ENCODE data around the gene TCF25. TPM values are rescaled to one million over a fixed set of nuclear protein-coding genes. Genes with fewer than 3 reads are reported as not detected.
A peak's percentile ranks its signal among the peaks of the same experiment; 100 is the strongest.
"Not testable (repeated sequence)": the region's sequence is repeated elsewhere in the genome, so short reads cannot be mapped to it uniquely, and the experiment has no call there.

The TCF25 gene
- 196 and 244 TPM in 2 replicates for total RNA-seq (2022)
- Bru-seq, nascent RNA: percentile 75 among the genes with signal in this experiment
- percentile 81 among the genes with signal in this experiment for BruChase-seq, experiment 1, labeled RNA remaining after a 2-hour chase
- percentile 86 among the genes with signal in this experiment for BruChase-seq, experiment 2, labeled RNA remaining after a 6-hour chase
- long read RNA-seq, transcript TCF25-201 (18 exons, 2,233 nt): major isoform, 56 of 119 reads
- long read RNA-seq, partial matches to known transcripts: 12 of 119 reads
- long read RNA-seq, other reads (novel, unspliced or antisense): 49 of 119 reads

GRCh38 chr16:89873109-89873971 is at the start of gene TCF25:
Gene TCF25 (plus strand): TSS chr16:89873592. CDS start chr16:89873668, 76 bp downstream.
- peak within 1 kb of the TSS; percentile 100 for H3K4me3 ChIP-seq (ENCODE audit: low read depth, low read length)
- BruUV-seq (replicated peaks): TSS peak; percentile 63
- Mint-ChIP-seq H3K9me3 (ENCODE audit: unreplicated experiment) (no peaks in the 10 kb centered on the region), H3K27me3 (ENCODE audit: insufficient read depth, unreplicated experiment) (no peaks in the 10 kb centered on the region), H3K4me1 (ENCODE audit: low read depth, unreplicated experiment) (peaks cover 7% of the 10 kb centered on the region), H3K36me3 (ENCODE audit: insufficient read depth, unreplicated experiment) (peaks cover 46% of the 10 kb centered on the region), H3K4me3 (ENCODE audit: unreplicated experiment) (peak within 1 kb of the TSS; percentile 87), H3K27ac (ENCODE audit: unreplicated experiment) (peak within 1 kb of the TSS; percentile 94)
- no peak for TF ChIP-seq CTCF (IDR thresholded peaks at IDR 0.05; ENCODE audit: insufficient read depth in 1 of 2, low read depth in 1 of 2, low read length in 1 of 2, severe bottlenecking in 1 of 2, unreplicated experiment in 1 of 2)
- POLR2A ChIA-PET: interaction anchor here (0.5 to 1.4 kb wide), 23 partner anchors 9 to 1211 kb away, joined by 3 to 11 read pairs (median 4); partner anchors contain the start of genes DBNDD1, MC1R, MVD and SPATA2L
- DNase-seq: peak; percentile 89 to 90
- intact Hi-C loops (cut with micrococcal nuclease; ENCODE audit: unreplicated experiment): no loop called here
- no peaks in the 10 kb centered on the region for H3K27me3 ChIP-seq (replicated peaks; ENCODE audit: control insufficient read depth, insufficient read depth, low read length)
- CTCF ChIA-PET: interaction anchor here (0.6 to 2.1 kb wide), 8 partner anchors 12 to 215 kb away, joined by 3 to 16 read pairs (median 3); partner anchors contain the start of genes MC1R, SPATA2L and TUBB3
- peaks cover 3% of the 10 kb centered on the region; the same call in 1 of the 2 replicates for H3K36me3 ChIP-seq (ENCODE audit: control insufficient read depth, insufficient read depth, low read length)
- H3K4me1 ChIP-seq: peaks cover 11% of the 10 kb centered on the region
- H3K9me3 ChIP-seq: peaks cover 5% of the 10 kb centered on the region; the same call in 1 of the 2 replicates

- H3K4me1 ChIP-seq: peaks cover 42% of the 10 kb centered on the region
- DNase-seq; BruUV-seq (replicated peaks): not testable (repeated sequence)
Observed at GRCh38 chr16:89823824-89824148, 49.6 kb upstream of the TCF25 start.

GRCh38 chr16:89826531-89827382 is 46.6 kb upstream of the TCF25 start:
- no peak overlapping the region for H3K4me3 ChIP-seq (ENCODE audit: low read depth, low read length)
- peak overlapping the region; percentile 85 for H3K27ac Mint-ChIP-seq (ENCODE audit: unreplicated experiment)
- DNase-seq: no peak
- POLR2A ChIA-PET: interaction anchor here (2.9 kb wide), 1 partner anchor 11 kb away, joined by 17 read pairs; no protein-coding TSS in a partner anchor
- TF ChIP-seq CTCF (IDR thresholded peaks at IDR 0.05; ENCODE audit: insufficient read depth in 1 of 2, low read depth in 1 of 2, low read length in 1 of 2, severe bottlenecking in 1 of 2, unreplicated experiment in 1 of 2): no peak
- intact Hi-C loops (cut with micrococcal nuclease; ENCODE audit: unreplicated experiment): loop anchor here (2.0 to 10.0 kb wide), 2 partner anchors 48 to 98 kb away; partner anchors contain the start of gene TUBB3
- peaks cover 22% of the 10 kb centered on the region for H3K36me3 Mint-ChIP-seq (ENCODE audit: insufficient read depth, unreplicated experiment)
- CTCF ChIA-PET: no interaction called here
- peaks cover 25% of the 10 kb centered on the region for H3K4me1 Mint-ChIP-seq (ENCODE audit: low read depth, unreplicated experiment)
- no peaks in the 10 kb centered on the region for H3K9me3 ChIP-seq
- peak overlapping the region; percentile 78 for H3K4me3 Mint-ChIP-seq (ENCODE audit: unreplicated experiment)
- H3K9me3 Mint-ChIP-seq (ENCODE audit: unreplicated experiment): no peaks in the 10 kb centered on the region
- H3K4me1 ChIP-seq: peaks cover 53% of the 10 kb centered on the region
- H3K27me3 ChIP-seq (replicated peaks; ENCODE audit: control insufficient read depth, insufficient read depth, low read length): no peaks in the 10 kb centered on the region
- H3K27me3 Mint-ChIP-seq (ENCODE audit: insufficient read depth, unreplicated experiment): no peaks in the 10 kb centered on the region
- peaks cover 1% of the 10 kb centered on the region; the same call in 1 of the 2 replicates for H3K36me3 ChIP-seq (ENCODE audit: control insufficient read depth, insufficient read depth, low read length)
- BruUV-seq (replicated peaks): no TSS peak

More at GRCh38 chr16:89823824-89824148, 49.6 kb upstream of the TCF25 start:
- H3K4me3 Mint-ChIP-seq (ENCODE audit: unreplicated experiment); H3K9me3 Mint-ChIP-seq (ENCODE audit: unreplicated experiment); H3K4me3 ChIP-seq (ENCODE audit: low read depth, low read length); H3K9me3 ChIP-seq; H3K27me3 Mint-ChIP-seq (ENCODE audit: insufficient read depth, unreplicated experiment); H3K27me3 ChIP-seq (replicated peaks; ENCODE audit: control insufficient read depth, insufficient read depth, low read length); H3K36me3 ChIP-seq (ENCODE audit: control insufficient read depth, insufficient read depth, low read length); CTCF ChIA-PET: not testable (repeated sequence)
- Mint-ChIP-seq H3K4me1 (ENCODE audit: low read depth, unreplicated experiment) (peaks cover 28% of the 10 kb centered on the region), H3K27ac (ENCODE audit: unreplicated experiment) (peak overlapping the region; percentile 97), H3K36me3 (ENCODE audit: insufficient read depth, unreplicated experiment) (peaks cover 18% of the 10 kb centered on the region)
- intact Hi-C loops (cut with micrococcal nuclease; ENCODE audit: unreplicated experiment): loop anchor here (2.0 to 10.0 kb wide), 2 partner anchors 37 to 101 kb away; partner anchors contain the start of gene TUBB3
- POLR2A ChIA-PET: interaction anchor here (1.0 kb wide), 1 partner anchor 14 kb away, joined by 3 read pairs; no protein-coding TSS in a partner anchor

Data from Caco-2 (cell line).